Activated naive CD8-positive, alpha-beta T cell treated with anti-CD3 and anti-CD28 coated beads, Interleukin-2, amount 10 ng/mL, durations not matched to agents 7 days and 5 days (primary cell): Measurements from ENCODE around the gene TRIM71. TPM values are rescaled to one million over a fixed set of nuclear protein-coding genes. Genes with fewer than 3 reads are reported as not detected.
"Not testable (repeated sequence)": the region's sequence is repeated elsewhere in the genome, so short reads cannot be mapped to it uniquely, and the experiment has no call there.

Experiments
- ATAC-seq: fragments of 150-1000 bp; cut with Tn5 transposase; one replicate; pipeline ENCODE4 v1.10.0; 2021; ENCODE audit warnings: low read depth, moderate library complexity
- POLR2A ChIA-PET: fragments of 350-600 bp; sonication (Branson Sonifier 250); formaldehyde crosslinking; loops from one replicate; lab custom pipeline; 2021; ENCODE audit warnings: antibody characterized with exemption; lab: Charles Lee
- DNase-seq: peaks from one replicate; pipeline ENCODE4 v3.0.0; 2021
- H3K27ac Mint-ChIP-seq: one replicate; pipeline ENCODE4 v1.8.0; 2022; ENCODE audit warnings: mild to moderate bottlenecking, mixed read lengths
- H3K27me3 Mint-ChIP-seq: one replicate; pipeline ENCODE4 v1.8.0; 2022; ENCODE audit warnings: mild to moderate bottlenecking, moderate library complexity, mixed read lengths
- H3K36me3 Mint-ChIP-seq: one replicate; pipeline ENCODE4 v1.8.0; 2021; ENCODE audit warnings: mild to moderate bottlenecking, mixed read lengths
- H3K4me1 Mint-ChIP-seq: one replicate; pipeline ENCODE4 v1.8.0; 2021; ENCODE audit warnings: mixed read lengths
- H3K4me3 Mint-ChIP-seq: one replicate; pipeline ENCODE4 v1.8.0; 2022; ENCODE audit warnings: mild to moderate bottlenecking, moderate library complexity, mixed read lengths
- H3K9me3 Mint-ChIP-seq: one replicate; pipeline ENCODE4 v1.8.0; 2021; ENCODE audit warnings: mixed read lengths
- total RNA-seq, 2 experiments: library from RNA; stranded (reverse); gene quantifications; one replicate each; pipeline ENCODE4 v1.2.3, GENCODE V29; 2021

TRIM71 gene
- total RNA-seq, 2 experiments from 2014 or later, result not detected

GRCh38 chr3:32899265-32899664 is 81.5 kb downstream of the TRIM71 start:
- Mint-ChIP-seq H3K36me3 (no peaks in the 10 kb centered on the region), H3K9me3 (no peaks in the 10 kb centered on the region), H3K27me3 (peaks cover 53% of the 10 kb centered on the region), H3K4me1 (peaks cover 5% of the 10 kb centered on the region), H3K27ac (no peak overlapping the region), H3K4me3 (no peak overlapping the region)
- no peak for DNase-seq
- POLR2A ChIA-PET, result no interaction called here
- no peak for ATAC-seq

- ATAC-seq, result no peak
- Mint-ChIP-seq H3K27ac (no peak overlapping the region), H3K36me3 (no peaks in the 10 kb centered on the region), H3K4me3 (no peak overlapping the region), H3K27me3 (peaks cover 33% of the 10 kb centered on the region), H3K4me1 (peaks cover 5% of the 10 kb centered on the region), H3K9me3 (no peaks in the 10 kb centered on the region)
- no peak for DNase-seq
- POLR2A ChIA-PET, result no interaction called here
Observed at GRCh38 chr3:32901005-32901932, 83.5 kb downstream of the TRIM71 start.

- peak; percentile 88 for ATAC-seq
- H3K4me1 Mint-ChIP-seq, POLR2A ChIA-PET: not testable (repeated sequence)
Observed at GRCh38 chr3:32902887-32903371, 85.1 kb downstream of the TRIM71 start.

GRCh38 chr3:32903953-32904352 is 86.2 kb downstream of the TRIM71 start:
- POLR2A ChIA-PET, result no interaction called here
- Mint-ChIP-seq H3K27me3 (peaks cover 23% of the 10 kb centered on the region), H3K36me3 (no peaks in the 10 kb centered on the region), H3K27ac (no peak overlapping the region), H3K9me3 (no peaks in the 10 kb centered on the region), H3K4me3 (no peak overlapping the region), H3K4me1 (peaks cover 5% of the 10 kb centered on the region)
- DNase-seq (no peak), ATAC-seq (no peak)

More at GRCh38 chr3:32902887-32903371, 85.1 kb downstream of the TRIM71 start:
- not testable (repeated sequence) for H3K9me3 Mint-ChIP-seq, H3K27ac Mint-ChIP-seq, H3K36me3 Mint-ChIP-seq
- Mint-ChIP-seq H3K4me3 (peak overlapping the region; percentile 80), H3K27me3 (peaks cover 28% of the 10 kb centered on the region)
- DNase-seq, result peak; percentile 64

- Mint-ChIP-seq H3K27me3 (peaks cover 4% of the 10 kb centered on the region), H3K4me1 (no peaks in the 10 kb centered on the region), H3K27ac (no peak overlapping the region), H3K9me3 (no peaks in the 10 kb centered on the region), H3K4me3 (no peak overlapping the region), H3K36me3 (no peaks in the 10 kb centered on the region)
- POLR2A ChIA-PET, result interaction anchor here (0.6 to 0.7 kb wide), 2 partner anchors 310 to 682 kb away, joined by 3 read pairs; no protein-coding TSS in a partner anchor
- no peak for DNase-seq
- ATAC-seq, result no peak
Observed at GRCh38 chr3:32909999-32910398, 92.2 kb downstream of the TRIM71 start.

GRCh38 chr3:32910954-32911353 is 93.2 kb downstream of the TRIM71 start:
- no peak overlapping the region for H3K27ac Mint-ChIP-seq
- no peak for DNase-seq
- POLR2A ChIA-PET, result no interaction called here
- peaks cover under 1% of the 10 kb centered on the region for H3K9me3 Mint-ChIP-seq
- H3K36me3 Mint-ChIP-seq, result no peaks in the 10 kb centered on the region
- H3K4me3 Mint-ChIP-seq, result no peak overlapping the region
- H3K4me1 Mint-ChIP-seq, result no peaks in the 10 kb centered on the region
- peaks cover 4% of the 10 kb centered on the region for H3K27me3 Mint-ChIP-seq
- ATAC-seq, result no peak

GRCh38 chr3:32912046-32912445 is 94.2 kb downstream of the TRIM71 start:
- H3K36me3 Mint-ChIP-seq, result no peaks in the 10 kb centered on the region
- DNase-seq, result no peak
- peaks cover 4% of the 10 kb centered on the region for H3K9me3 Mint-ChIP-seq
- H3K27ac Mint-ChIP-seq, result no peak overlapping the region
- no peak for ATAC-seq
- H3K27me3 Mint-ChIP-seq, result peaks cover 4% of the 10 kb centered on the region
- POLR2A ChIA-PET, result no interaction called here
- H3K4me1 Mint-ChIP-seq, result no peaks in the 10 kb centered on the region
- H3K4me3 Mint-ChIP-seq, result no peak overlapping the region

- Mint-ChIP-seq H3K27ac (no peak overlapping the region), H3K4me1 (no peaks in the 10 kb centered on the region), H3K36me3 (no peaks in the 10 kb centered on the region), H3K9me3 (peaks cover 8% of the 10 kb centered on the region), H3K27me3 (peaks cover 6% of the 10 kb centered on the region), H3K4me3 (no peak overlapping the region)
- DNase-seq, result no peak
- no peak for ATAC-seq
- POLR2A ChIA-PET, result no interaction called here
Observed at GRCh38 chr3:32913790-32914446, 96.1 kb downstream of the TRIM71 start.

- H3K4me1 Mint-ChIP-seq, result no peaks in the 10 kb centered on the region
- no peak overlapping the region for H3K27ac Mint-ChIP-seq
- ATAC-seq (no peak), DNase-seq (no peak)
- POLR2A ChIA-PET, result no interaction called here
- H3K4me3 Mint-ChIP-seq, result no peak overlapping the region
- H3K27me3 Mint-ChIP-seq, result peaks cover 16% of the 10 kb centered on the region
- H3K9me3 Mint-ChIP-seq, result peaks cover 9% of the 10 kb centered on the region
- no peaks in the 10 kb centered on the region for H3K36me3 Mint-ChIP-seq
Observed at GRCh38 chr3:32919920-32920319, 102.1 kb downstream of the TRIM71 start.

GRCh38 chr3:32922078-32922477 is 104.3 kb downstream of the TRIM71 start:
- Mint-ChIP-seq H3K4me3 (no peak overlapping the region), H3K4me1 (no peaks in the 10 kb centered on the region), H3K27ac (no peak overlapping the region), H3K9me3 (peaks cover 6% of the 10 kb centered on the region), H3K36me3 (no peaks in the 10 kb centered on the region), H3K27me3 (peaks cover 29% of the 10 kb centered on the region)
- DNase-seq, result no peak
- POLR2A ChIA-PET, result no interaction called here
- no peak for ATAC-seq

GRCh38 chr3:32930161-32930560 is 112.4 kb downstream of the TRIM71 start:
- Mint-ChIP-seq H3K27me3 (peaks cover 20% of the 10 kb centered on the region), H3K36me3 (no peaks in the 10 kb centered on the region), H3K4me3 (no peak overlapping the region), H3K27ac (no peak overlapping the region), H3K4me1 (no peaks in the 10 kb centered on the region), H3K9me3 (no peaks in the 10 kb centered on the region)
- POLR2A ChIA-PET, result no interaction called here
- no peak for ATAC-seq
- no peak for DNase-seq

- H3K27ac Mint-ChIP-seq, ATAC-seq, DNase-seq, H3K4me3 Mint-ChIP-seq, H3K36me3 Mint-ChIP-seq, H3K4me1 Mint-ChIP-seq, POLR2A ChIA-PET, H3K9me3 Mint-ChIP-seq: not testable (repeated sequence)
- peaks cover 16% of the 10 kb centered on the region for H3K27me3 Mint-ChIP-seq
Observed at GRCh38 chr3:32931273-32931672, 113.5 kb downstream of the TRIM71 start.

GRCh38 chr3:32934150-32934742 is 116.4 kb downstream of the TRIM71 start:
- Mint-ChIP-seq H3K4me3 (no peak overlapping the region), H3K27ac (no peak overlapping the region), H3K27me3 (peaks cover 6% of the 10 kb centered on the region), H3K36me3 (no peaks in the 10 kb centered on the region), H3K9me3 (no peaks in the 10 kb centered on the region), H3K4me1 (no peaks in the 10 kb centered on the region)
- POLR2A ChIA-PET, result no interaction called here
- ATAC-seq (no peak), DNase-seq (no peak)
